Measurements from ENCODE around the gene BTNL2.

BTNL2 gene

DNA sequence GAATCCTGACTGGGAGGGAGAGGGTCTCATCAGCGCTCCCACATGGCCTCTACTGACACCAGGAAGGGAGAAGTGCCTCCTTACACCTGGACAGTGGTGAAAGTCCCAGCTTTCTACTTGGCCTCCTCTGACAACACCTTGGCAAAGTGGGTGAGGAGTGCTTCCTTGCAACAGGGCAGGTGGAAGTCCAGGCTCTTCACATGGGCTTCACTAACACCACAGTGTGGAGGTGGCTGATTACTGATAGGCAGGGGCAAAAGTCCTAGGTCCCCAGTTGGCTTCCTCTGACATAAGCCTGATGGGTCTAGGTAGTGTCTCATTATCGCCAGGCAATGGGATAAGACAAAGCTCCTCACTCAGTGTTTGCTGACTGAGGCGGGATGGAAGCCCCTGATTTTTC lies 23.2 kb upstream of the BTNL2 start:
- H3K4me3 ChIP-seq (ENCODE audit: low read depth, low read length) = no peak overlapping the region
- H3K27ac ChIP-seq = no peak overlapping the region
- no peak overlapping the region for H3K9ac ChIP-seq
- H3K4me1 ChIP-seq = no peaks in the 10 kb centered on the region
- H3K79me2 ChIP-seq = no peaks in the 10 kb centered on the region
- H3K4me2 ChIP-seq (ENCODE audit: low read length) = no peak overlapping the region
- no peaks in the 10 kb centered on the region for H3K27me3 ChIP-seq (ENCODE audit: control insufficient read depth, insufficient read depth, low read length)
- no peak overlapping the region for H2AFZ ChIP-seq
- TF ChIP-seq, protein P1, sequence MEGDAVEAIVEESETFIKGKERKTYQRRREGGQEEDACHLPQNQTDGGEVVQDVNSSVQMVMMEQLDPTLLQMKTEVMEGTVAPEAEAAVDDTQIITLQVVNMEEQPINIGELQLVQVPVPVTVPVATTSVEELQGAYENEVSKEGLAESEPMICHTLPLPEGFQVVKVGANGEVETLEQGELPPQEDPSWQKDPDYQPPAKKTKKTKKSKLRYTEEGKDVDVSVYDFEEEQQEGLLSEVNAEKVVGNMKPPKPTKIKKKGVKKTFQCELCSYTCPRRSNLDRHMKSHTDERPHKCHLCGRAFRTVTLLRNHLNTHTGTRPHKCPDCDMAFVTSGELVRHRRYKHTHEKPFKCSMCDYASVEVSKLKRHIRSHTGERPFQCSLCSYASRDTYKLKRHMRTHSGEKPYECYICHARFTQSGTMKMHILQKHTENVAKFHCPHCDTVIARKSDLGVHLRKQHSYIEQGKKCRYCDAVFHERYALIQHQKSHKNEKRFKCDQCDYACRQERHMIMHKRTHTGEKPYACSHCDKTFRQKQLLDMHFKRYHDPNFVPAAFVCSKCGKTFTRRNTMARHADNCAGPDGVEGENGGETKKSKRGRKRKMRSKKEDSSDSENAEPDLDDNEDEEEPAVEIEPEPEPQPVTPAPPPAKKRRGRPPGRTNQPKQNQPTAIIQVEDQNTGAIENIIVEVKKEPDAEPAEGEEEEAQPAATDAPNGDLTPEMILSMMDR (IDR thresholded peaks at IDR 0.05) = no peak
- H3K36me3 ChIP-seq (ENCODE audit: control insufficient read depth, insufficient read depth, low read length) = no peaks in the 10 kb centered on the region
- no peaks in the 10 kb centered on the region for H3K9me3 ChIP-seq (ENCODE audit: control insufficient read depth, low read length)

DNA sequence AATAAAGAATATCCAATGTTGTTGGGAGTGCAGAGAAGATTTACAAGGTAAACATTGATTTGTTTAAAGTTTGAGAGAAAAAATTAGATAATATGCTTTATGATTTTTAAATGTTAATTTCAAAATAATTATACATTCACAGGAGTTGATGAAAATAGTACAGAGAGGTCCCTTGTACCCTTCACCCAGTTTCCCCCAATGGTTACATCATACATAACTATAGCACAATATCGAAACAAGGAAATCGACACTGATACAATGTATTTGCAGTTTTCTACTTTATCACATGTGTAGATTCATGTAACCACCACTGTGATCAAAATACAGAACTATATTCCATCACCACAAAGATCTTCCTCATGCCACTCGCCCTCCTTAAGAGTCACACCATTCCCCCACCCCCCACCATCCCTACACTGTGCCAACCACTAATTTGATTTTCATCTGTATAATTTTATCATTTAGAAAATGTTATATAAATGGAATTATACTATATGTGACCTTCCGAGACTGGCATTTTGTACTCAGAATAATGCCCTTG lies 21.0 kb upstream of the BTNL2 start:
- Histone ChIP-seq H3K9me3 (ENCODE audit: control insufficient read depth, low read length) (no peaks in the 10 kb centered on the region), H2AFZ (no peak overlapping the region), H3K4me3 (ENCODE audit: low read depth, low read length) (no peak overlapping the region), H3K36me3 (ENCODE audit: control insufficient read depth, insufficient read depth, low read length) (no peaks in the 10 kb centered on the region), H3K27ac (no peak overlapping the region), H3K79me2 (no peaks in the 10 kb centered on the region), H3K4me2 (ENCODE audit: low read length) (no peak overlapping the region), H3K4me1 (no peaks in the 10 kb centered on the region), H3K9ac (no peak overlapping the region), H3K27me3 (ENCODE audit: control insufficient read depth, insufficient read depth, low read length) (no peaks in the 10 kb centered on the region)
- TF ChIP-seq, protein P1 (IDR thresholded peaks at IDR 0.05) = no peak

DNA sequence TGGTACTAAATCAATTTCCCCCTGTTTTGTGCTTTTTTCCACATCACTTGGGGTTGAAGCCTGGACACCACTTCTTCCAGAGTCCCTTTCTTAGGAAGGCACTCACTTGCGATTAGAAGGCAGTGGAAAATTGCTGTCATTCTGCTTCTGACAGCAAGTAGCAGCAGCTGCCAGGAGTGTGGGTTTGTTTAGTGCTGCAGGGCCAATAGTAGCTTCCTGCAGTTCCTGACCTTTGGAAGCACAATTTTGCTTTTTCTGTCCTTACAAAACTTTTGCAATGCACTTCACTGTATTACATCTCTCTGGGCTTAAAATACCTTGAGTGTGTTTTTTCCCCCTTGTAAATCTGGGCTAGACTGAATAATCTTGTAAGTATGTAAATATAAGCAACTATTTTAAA lies 20.2 kb upstream of the BTNL2 start:
- H3K27ac ChIP-seq = no peak overlapping the region
- H3K4me2 ChIP-seq (ENCODE audit: low read length) = no peak overlapping the region
- H3K36me3 ChIP-seq (ENCODE audit: control insufficient read depth, insufficient read depth, low read length) = no peaks in the 10 kb centered on the region
- no peaks in the 10 kb centered on the region for H3K79me2 ChIP-seq
- no peaks in the 10 kb centered on the region for H3K4me1 ChIP-seq
- TF ChIP-seq, protein P1 (IDR thresholded peaks at IDR 0.05) = no peak
- no peak overlapping the region for H3K9ac ChIP-seq
- H3K27me3 ChIP-seq (ENCODE audit: control insufficient read depth, insufficient read depth, low read length) = no peaks in the 10 kb centered on the region
- H2AFZ ChIP-seq = no peak overlapping the region
- H3K4me3 ChIP-seq (ENCODE audit: low read depth, low read length) = no peak overlapping the region
- no peaks in the 10 kb centered on the region for H3K9me3 ChIP-seq (ENCODE audit: control insufficient read depth, low read length)

DNA sequence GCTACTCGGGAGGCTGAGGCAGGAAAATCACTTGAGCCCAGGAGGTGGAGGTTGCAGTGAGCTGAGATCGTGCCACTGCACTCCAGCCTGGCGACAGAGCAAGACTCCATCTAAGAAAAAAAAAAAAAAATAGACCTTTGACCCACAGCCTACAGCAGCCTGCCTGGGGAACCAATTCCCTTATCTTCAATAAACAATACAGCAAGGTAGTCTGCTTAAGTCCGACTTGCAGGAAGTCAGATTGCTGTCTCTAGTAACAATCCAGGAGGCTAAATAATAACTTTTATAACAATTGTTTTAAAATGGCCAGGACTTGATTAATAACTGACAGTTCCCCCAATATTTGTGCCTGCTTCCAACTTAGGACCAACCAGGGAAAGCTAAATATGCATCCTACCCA lies 19.4 kb upstream of the BTNL2 start:
- Histone ChIP-seq H3K36me3 (ENCODE audit: control insufficient read depth, insufficient read depth, low read length) (no peaks in the 10 kb centered on the region), H3K4me3 (ENCODE audit: low read depth, low read length) (no peak overlapping the region), H3K79me2 (no peaks in the 10 kb centered on the region), H3K27me3 (ENCODE audit: control insufficient read depth, insufficient read depth, low read length) (no peaks in the 10 kb centered on the region), H3K4me1 (no peaks in the 10 kb centered on the region), H3K27ac (no peak overlapping the region), H3K9me3 (ENCODE audit: control insufficient read depth, low read length) (no peaks in the 10 kb centered on the region), H3K4me2 (ENCODE audit: low read length) (no peak overlapping the region), H2AFZ (no peak overlapping the region), H3K9ac (no peak overlapping the region)
- TF ChIP-seq, protein P1 (IDR thresholded peaks at IDR 0.05) = no peak

DNA sequence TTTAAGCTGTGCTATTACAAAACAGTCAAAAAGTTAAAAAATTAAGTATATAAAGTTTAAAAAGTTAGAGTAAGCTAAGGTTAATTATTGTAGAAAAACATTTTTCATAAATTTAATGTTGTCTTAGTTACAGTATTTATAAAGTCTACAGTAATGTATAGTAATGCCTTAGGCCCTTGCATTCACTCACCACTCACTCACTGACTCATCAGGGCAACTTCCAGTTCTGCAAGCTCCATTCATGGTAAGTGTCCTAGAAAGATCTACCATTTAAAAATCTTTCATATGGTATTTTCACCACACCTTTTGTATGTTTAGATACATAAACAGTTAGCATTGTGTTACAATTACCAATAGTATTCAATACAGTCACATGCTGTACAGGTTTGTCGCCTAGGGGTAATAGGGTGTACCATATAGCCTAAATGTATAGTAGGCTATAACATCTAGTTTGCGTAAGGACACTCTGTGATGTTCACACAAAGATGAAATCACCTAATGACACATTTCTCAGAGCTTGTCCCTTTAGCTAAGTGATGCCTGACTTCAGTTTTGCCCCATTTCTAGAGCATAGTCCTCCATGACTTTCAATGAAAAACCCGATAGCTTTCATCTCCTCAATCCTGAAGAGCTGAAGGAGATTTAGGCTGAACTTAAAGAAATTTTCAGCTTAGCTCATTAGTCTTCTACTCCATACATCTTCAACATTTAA lies 17.8 kb upstream of the BTNL2 start:
- Histone ChIP-seq H3K4me3 (ENCODE audit: low read depth, low read length) (no peak overlapping the region), H3K4me1 (no peaks in the 10 kb centered on the region), H3K4me2 (ENCODE audit: low read length) (no peak overlapping the region), H3K9me3 (ENCODE audit: control insufficient read depth, low read length) (no peaks in the 10 kb centered on the region), H3K9ac (no peak overlapping the region), H2AFZ (no peak overlapping the region), H3K36me3 (ENCODE audit: control insufficient read depth, insufficient read depth, low read length) (no peaks in the 10 kb centered on the region), H3K27me3 (ENCODE audit: control insufficient read depth, insufficient read depth, low read length) (no peaks in the 10 kb centered on the region), H3K79me2 (no peaks in the 10 kb centered on the region), H3K27ac (no peak overlapping the region)
- TF ChIP-seq, protein P1 (IDR thresholded peaks at IDR 0.05) = no peak
